ENCODE data around the gene INSRR. TPM values are rescaled to one million over a fixed set of nuclear protein-coding genes. Genes with fewer than 3 reads are reported as not detected.

The INSRR gene
- total and polyA plus RNA-seq, 2 of the 4 experiments (the other 2 are of a cell fraction): not detected

DNA sequence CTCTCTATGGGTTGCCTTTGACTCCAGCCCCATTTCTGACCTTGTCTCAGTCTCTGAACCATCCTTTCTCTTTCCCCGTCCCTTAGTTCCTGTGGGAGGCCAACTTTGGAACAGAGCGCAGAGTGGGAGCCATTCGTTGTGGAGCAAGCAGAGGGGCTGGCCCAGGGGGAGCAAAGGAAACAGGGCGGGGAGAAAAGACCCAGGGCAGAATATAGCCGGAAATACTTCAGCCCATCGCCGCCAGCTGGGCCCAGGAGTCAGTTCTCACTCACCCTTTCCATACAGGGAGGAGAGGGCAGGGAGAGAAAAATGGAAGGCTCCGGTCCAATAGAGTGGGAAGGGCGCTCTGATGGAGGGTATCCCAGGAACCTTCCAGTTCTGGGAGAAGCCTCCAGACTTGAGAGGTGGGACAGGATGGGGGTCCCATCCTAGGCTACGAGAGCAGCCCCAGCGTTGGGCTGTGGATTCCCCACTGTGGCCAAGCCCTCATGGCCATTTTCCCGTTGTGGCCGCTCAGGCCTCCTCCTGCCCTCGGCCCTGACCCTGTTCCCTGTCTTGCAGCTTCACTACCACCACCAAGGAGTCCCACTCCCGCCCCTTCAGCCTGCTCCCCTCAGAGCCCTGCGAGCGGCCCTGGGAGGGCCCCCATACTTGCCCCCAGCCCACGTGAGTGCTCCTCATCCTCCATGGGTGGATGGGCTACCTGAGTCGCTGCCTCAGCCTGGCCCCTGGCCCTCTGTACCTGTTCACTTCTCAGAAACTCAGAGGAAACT, 45.5 kb upstream of the INSRR start:
- in situ Hi-C loops (cut with MboI; ENCODE audit: low sequenced_read_pairs): no loop called here
- dilution Hi-C loops (cut with HindIII; ENCODE audit: low sequenced_read_pairs, unreplicated experiment): no loop called here
- H4K5ac ChIP-seq (ENCODE audit: low read depth, low read length): no peak overlapping the region
- H3K36me3 ChIP-seq (ENCODE audit: control insufficient read depth, insufficient read depth, low read length): peaks cover 14% of the 10 kb centered on the region
- H3K9me3 ChIP-seq (ENCODE audit: control insufficient read depth, insufficient read depth, low read length): no peaks in the 10 kb centered on the region
- peak overlapping the region; percentile 76 for H2AK9ac ChIP-seq (replicated peaks; ENCODE audit: low read depth, low read length, poor library complexity)
- CTCF ChIA-PET: no interaction called here
- H3K9ac ChIP-seq (ENCODE audit: low read depth, low read length): no peak overlapping the region
- intact Hi-C loops (cut with micrococcal nuclease): no loop called here
- no peaks in the 10 kb centered on the region for H4K20me1 ChIP-seq (ENCODE audit: insufficient read depth, low read length)
- H3K79me1 ChIP-seq (ENCODE audit: low read depth in 1 of 2, low read length in 2 of 2): peaks cover 13 to 69% of the 10 kb centered on the region in 2 experiments
- no peak overlapping the region for H3K14ac ChIP-seq (replicated peaks; ENCODE audit: low read depth, low read length)
- no peak overlapping the region for H3K4me2 ChIP-seq (ENCODE audit: low read depth, low read length)
- H3K23ac ChIP-seq (ENCODE audit: low read depth, low read length): no peak overlapping the region
- no peak overlapping the region for H3K27ac ChIP-seq (ENCODE audit: insufficient read depth, low read length)
- H3K56ac ChIP-seq (ENCODE audit: extremely low read depth, insufficient read depth, low read length): no peak overlapping the region; the same call in 1 of the 2 replicates
- no peak overlapping the region for H3K4ac ChIP-seq (ENCODE audit: low read depth, low read length)
- no peak overlapping the region for H2AFZ ChIP-seq (replicated peaks; ENCODE audit: low read length, poor library complexity)
- ATAC-seq (ENCODE audit: low read depth) (no peak), DNase-seq (no peak)
- no peak overlapping the region for H3K4me3 ChIP-seq (ENCODE audit: insufficient read depth, low read depth, low read length)
- H3K18ac ChIP-seq (ENCODE audit: low read depth, low read length): no peak overlapping the region
- no peak overlapping the region; the same call in 1 of the 2 replicates for H2AK5ac ChIP-seq (ENCODE audit: low read depth, low read length)
- H2BK15ac ChIP-seq (ENCODE audit: low read depth, low read length): no peak overlapping the region
- no TSS peak for BruUV-seq (replicated peaks)
- no peaks in the 10 kb centered on the region for H3K27me3 ChIP-seq (ENCODE audit: control insufficient read depth, insufficient read depth, low read length)
- no peak overlapping the region for H2BK5ac ChIP-seq (ENCODE audit: low read depth, low read length, poor library complexity, severe bottlenecking)
- H3K9me1 ChIP-seq (ENCODE audit: insufficient read depth, low read length): peaks cover 8% of the 10 kb centered on the region; the same call in 1 of the 2 replicates
- POLR2A ChIA-PET (ENCODE audit: unreplicated experiment): no interaction called here
- peaks cover 24% of the 10 kb centered on the region for H3K4me1 ChIP-seq (ENCODE audit: control insufficient read depth, insufficient read depth, low read length)
- no peak overlapping the region for H4K91ac ChIP-seq (ENCODE audit: insufficient read depth, low read depth, low read length)
- no peak overlapping the region for H2BK20ac ChIP-seq (ENCODE audit: low read depth, low read length)
- H2BK120ac ChIP-seq (ENCODE audit: low read depth, low read length): no peak overlapping the region
- WGBS, 2 experiments (ENCODE audit: extremely low coverage in 2 of 2, insufficient read length in 1 of 2): 80% methylated on average over 1 of the region's 19 CpGs; no CpG with 5 or more reads in 1 of the 2 experiments
- H4K8ac ChIP-seq (ENCODE audit: low read depth in 2 of 2, low read length in 2 of 2): no peak overlapping the region
- TF ChIP-seq ELK1 (IDR thresholded peaks at IDR 0.05; ENCODE audit: borderline replicate concordance, low read depth, low read length) (no peak), CHD1 (IDR thresholded peaks at IDR 0.05; ENCODE audit: low read depth, low read length) (no peak), RFX5 (IDR thresholded peaks at IDR 0.05; ENCODE audit: low read depth, low read length) (no peak), FOS (IDR thresholded peaks at IDR 0.05; ENCODE audit: low read depth, low read length) (no peak), MXI1 (IDR thresholded peaks at IDR 0.05; ENCODE audit: borderline replicate concordance, low read depth, low read length) (no peak), MAFK (IDR thresholded peaks at IDR 0.05; ENCODE audit: low read depth, low read length) (no peak), RAD21 (IDR thresholded peaks at IDR 0.05; ENCODE audit: low read length) (no peak), MAZ (IDR thresholded peaks at IDR 0.05; ENCODE audit: borderline replicate concordance, low read depth, low read length) (no peak), CEBPB (IDR thresholded peaks at IDR 0.05; ENCODE audit: low read depth, low read length) (no peak), RCOR1 (IDR thresholded peaks at IDR 0.05; ENCODE audit: insufficient replicate concordance, low read length) (no peak), NFE2L2 (IDR thresholded peaks at IDR 0.05; ENCODE audit: low read depth, low read length) (no peak), USF2 (IDR thresholded peaks at IDR 0.05; ENCODE audit: low read depth, low read length) (no peak), POLR2A (IDR thresholded peaks at IDR 0.05; ENCODE audit: low read depth, low read length) (no peak), BHLHE40 (IDR thresholded peaks at IDR 0.05; ENCODE audit: low read depth, low read length) (no peak)
- TF ChIP-seq, protein P1, sequence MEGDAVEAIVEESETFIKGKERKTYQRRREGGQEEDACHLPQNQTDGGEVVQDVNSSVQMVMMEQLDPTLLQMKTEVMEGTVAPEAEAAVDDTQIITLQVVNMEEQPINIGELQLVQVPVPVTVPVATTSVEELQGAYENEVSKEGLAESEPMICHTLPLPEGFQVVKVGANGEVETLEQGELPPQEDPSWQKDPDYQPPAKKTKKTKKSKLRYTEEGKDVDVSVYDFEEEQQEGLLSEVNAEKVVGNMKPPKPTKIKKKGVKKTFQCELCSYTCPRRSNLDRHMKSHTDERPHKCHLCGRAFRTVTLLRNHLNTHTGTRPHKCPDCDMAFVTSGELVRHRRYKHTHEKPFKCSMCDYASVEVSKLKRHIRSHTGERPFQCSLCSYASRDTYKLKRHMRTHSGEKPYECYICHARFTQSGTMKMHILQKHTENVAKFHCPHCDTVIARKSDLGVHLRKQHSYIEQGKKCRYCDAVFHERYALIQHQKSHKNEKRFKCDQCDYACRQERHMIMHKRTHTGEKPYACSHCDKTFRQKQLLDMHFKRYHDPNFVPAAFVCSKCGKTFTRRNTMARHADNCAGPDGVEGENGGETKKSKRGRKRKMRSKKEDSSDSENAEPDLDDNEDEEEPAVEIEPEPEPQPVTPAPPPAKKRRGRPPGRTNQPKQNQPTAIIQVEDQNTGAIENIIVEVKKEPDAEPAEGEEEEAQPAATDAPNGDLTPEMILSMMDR (conservative IDR thresholded peaks at IDR 0.05; ENCODE audit: low read depth, low read length): no peak

All from IMR-90 (cell line).